GM12872 (cell line): ENCODE data around the gene FCF1.

Experiments used
- CTCF ChIP-seq: IDR thresholded peaks from 3 replicates; pipeline ENCODE4 v1.5.1; 2011; ENCODE audit warnings: low read depth, mild to moderate bottlenecking, low read length, moderate library complexity; ENCODE audit not compliant: insufficient read depth

Gene FCF1

GRCh38 chr14:74698465-74698864 lies 14.5 kb upstream of the FCF1 start:
- no peak for TF ChIP-seq CTCF

GRCh38 chr14:74702293-74702692 lies 10.7 kb upstream of the FCF1 start:
- TF ChIP-seq CTCF: no peak

GRCh38 chr14:74703043-74703442 lies 9.9 kb upstream of the FCF1 start:
- no peak for TF ChIP-seq CTCF

- no peak for TF ChIP-seq CTCF
These were observed 8.3 kb upstream of the FCF1 start for GRCh38 chr14:74704656-74705055.

- no peak for TF ChIP-seq CTCF
These were observed 7.1 kb upstream of the FCF1 start for GRCh38 chr14:74705613-74706500.

GRCh38 chr14:74710480-74710879 lies 2.5 kb upstream of the FCF1 start:
- TF ChIP-seq CTCF: no peak

GRCh38 chr14:74711651-74712050 lies 1.3 kb upstream of the FCF1 start:
- TF ChIP-seq CTCF: no peak
